GM12878 (cell line): ENCODE data around the gene DUSP22.

Source experiments
- EGR1 ChIP-seq, 2 experiments: IDR thresholded peaks; 1 replicate in 1 of 2; 2 replicates in 1 of 2; pipeline ENCODE4 v1.6.1; 2011 to 2012; ENCODE audit warnings: low read depth in 2 of 2, low read length in 2 of 2, borderline replicate concordance in 1 of 2, mild to moderate bottlenecking in 1 of 2, moderate library complexity in 1 of 2
- GABPA ChIP-seq: IDR thresholded peaks from 2 replicates; pipeline ENCODE4 v1.6.1; 2014; ENCODE audit warnings: antibody characterized with exemption, low read depth, mild to moderate bottlenecking, inconsistent platforms
- POLR2AphosphoS5 ChIP-seq: IDR thresholded peaks from 2 replicates; pipeline ENCODE4 v1.6.1; 2011; ENCODE audit warnings: mild to moderate bottlenecking, low read length, inconsistent platforms
- SUPT20H ChIP-seq: IDR thresholded peaks from 2 replicates; pipeline ENCODE4 v1.6.1; 2011; ENCODE audit warnings: low read depth, mild to moderate bottlenecking, low read length, moderate library complexity, borderline replicate concordance; ENCODE audit not compliant: control insufficient read depth
- ZNF207 ChIP-seq: fragments of 450-650 bp; IDR thresholded peaks from 2 replicates; pipeline ENCODE4 v1.6.1; 2014; ENCODE audit warnings: antibody characterized with exemption, mild to moderate bottlenecking, borderline replicate concordance
- TF ChIP-seq, protein P1 (sequence below), 3 experiments: IDR thresholded peaks in 2 of 3; conservative IDR thresholded peaks in 1 of 3; 2 replicates each; pipeline ENCODE4 v1.5.1; 2011; ENCODE audit warnings: low read depth in 3 of 3, low read length in 3 of 3, mild to moderate bottlenecking in 3 of 3, control low read depth in 2 of 3, moderate library complexity in 2 of 3, inconsistent platforms in 1 of 3, mixed read lengths in 1 of 3; ENCODE audit not compliant: control insufficient read depth in 2 of 3, insufficient read depth in 1 of 3; ENCODE audit errors: extremely low read depth in 1 of 3

DNA sequence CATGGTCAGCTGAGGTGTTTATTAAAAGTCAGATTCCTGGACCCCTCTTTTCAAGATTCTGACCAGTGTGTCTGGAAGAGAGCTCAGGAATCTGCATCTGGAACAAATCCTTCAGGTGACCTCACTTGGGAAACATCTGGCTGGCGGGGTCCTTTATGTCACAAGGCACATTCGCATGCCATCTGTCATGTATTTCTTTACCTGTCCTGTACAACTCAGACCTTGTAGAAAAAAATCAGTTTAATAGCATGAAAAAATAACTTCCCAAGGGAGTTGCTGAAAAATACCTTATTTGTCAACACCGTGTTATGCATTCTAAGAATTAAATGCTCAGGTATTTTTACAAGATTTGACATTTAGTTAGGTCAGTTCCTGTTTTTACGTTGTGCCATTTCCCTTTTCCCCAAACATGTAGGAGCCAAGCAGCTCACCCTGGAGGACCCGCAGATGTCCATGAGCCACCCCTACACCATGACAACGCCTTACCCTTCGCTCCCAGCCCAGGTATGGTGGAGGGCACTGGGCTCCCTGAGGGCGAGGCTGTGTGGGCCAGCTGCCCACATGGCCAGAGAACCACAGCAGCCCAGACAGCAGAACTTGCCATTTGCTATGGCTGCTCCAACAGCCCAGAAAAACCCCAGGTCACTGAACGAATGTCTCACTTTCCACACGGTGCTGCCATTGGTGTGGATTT is 103.3 kb downstream of the DUSP22 start:
- TF ChIP-seq SUPT20H (no peak), EGR1 (IDR thresholded peaks at IDR 0.05; ENCODE audit: borderline replicate concordance in 1 of 2, low read depth in 2 of 2, low read length in 2 of 2) (no peak), GABPA (no peak), POLR2AphosphoS5 (peak; percentile 95), ZNF207 (no peak)
- TF ChIP-seq, protein P1, sequence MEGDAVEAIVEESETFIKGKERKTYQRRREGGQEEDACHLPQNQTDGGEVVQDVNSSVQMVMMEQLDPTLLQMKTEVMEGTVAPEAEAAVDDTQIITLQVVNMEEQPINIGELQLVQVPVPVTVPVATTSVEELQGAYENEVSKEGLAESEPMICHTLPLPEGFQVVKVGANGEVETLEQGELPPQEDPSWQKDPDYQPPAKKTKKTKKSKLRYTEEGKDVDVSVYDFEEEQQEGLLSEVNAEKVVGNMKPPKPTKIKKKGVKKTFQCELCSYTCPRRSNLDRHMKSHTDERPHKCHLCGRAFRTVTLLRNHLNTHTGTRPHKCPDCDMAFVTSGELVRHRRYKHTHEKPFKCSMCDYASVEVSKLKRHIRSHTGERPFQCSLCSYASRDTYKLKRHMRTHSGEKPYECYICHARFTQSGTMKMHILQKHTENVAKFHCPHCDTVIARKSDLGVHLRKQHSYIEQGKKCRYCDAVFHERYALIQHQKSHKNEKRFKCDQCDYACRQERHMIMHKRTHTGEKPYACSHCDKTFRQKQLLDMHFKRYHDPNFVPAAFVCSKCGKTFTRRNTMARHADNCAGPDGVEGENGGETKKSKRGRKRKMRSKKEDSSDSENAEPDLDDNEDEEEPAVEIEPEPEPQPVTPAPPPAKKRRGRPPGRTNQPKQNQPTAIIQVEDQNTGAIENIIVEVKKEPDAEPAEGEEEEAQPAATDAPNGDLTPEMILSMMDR (IDR thresholded peaks at IDR 0.05 in 2 of 3, conservative IDR thresholded peaks at IDR 0.05 in 1 of 3; ENCODE audit: control insufficient read depth in 2 of 3, extremely low read depth in 1 of 3, insufficient read depth in 1 of 3, low read depth in 3 of 3, low read length in 3 of 3), result no peak
